Kidney capillary endothelial cell (primary cell): Measurements from ENCODE around the gene VWA7.

Experiments
- DNase-seq: peaks from one replicate; pipeline ENCODE4 v3.0.0-alpha.2; 2018; ENCODE audit warnings: low spot score

The VWA7 gene

DNA sequence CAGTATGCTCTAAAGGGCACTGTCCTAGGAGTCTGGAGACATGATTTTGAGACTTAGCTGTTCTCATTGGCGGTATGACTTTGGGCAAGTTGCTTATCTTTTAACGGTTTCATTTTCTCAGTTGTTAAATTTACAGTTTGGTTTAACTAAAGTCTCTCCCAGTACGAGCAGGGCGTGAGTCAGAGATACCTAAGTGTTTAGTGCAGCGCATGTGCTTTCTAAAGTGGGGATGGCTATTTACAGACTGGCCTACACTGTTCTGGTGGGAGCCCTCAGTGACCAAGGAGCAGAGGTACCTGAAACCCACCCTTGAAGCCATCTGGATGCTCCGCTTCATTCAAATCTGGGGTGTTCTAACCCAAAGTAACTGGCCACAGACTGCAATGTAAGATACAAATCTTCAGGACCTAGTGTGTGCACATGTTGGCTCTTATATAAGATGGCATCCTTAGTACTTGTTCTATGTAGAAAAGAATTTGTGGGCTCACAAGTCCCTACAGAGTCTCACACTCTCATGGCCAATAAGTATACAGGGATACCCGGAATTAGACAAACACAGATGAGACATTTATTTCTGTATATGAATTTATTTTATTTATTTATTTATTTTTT is 26.6 kb downstream of the VWA7 start:
- DNase-seq, result no peak

DNA sequence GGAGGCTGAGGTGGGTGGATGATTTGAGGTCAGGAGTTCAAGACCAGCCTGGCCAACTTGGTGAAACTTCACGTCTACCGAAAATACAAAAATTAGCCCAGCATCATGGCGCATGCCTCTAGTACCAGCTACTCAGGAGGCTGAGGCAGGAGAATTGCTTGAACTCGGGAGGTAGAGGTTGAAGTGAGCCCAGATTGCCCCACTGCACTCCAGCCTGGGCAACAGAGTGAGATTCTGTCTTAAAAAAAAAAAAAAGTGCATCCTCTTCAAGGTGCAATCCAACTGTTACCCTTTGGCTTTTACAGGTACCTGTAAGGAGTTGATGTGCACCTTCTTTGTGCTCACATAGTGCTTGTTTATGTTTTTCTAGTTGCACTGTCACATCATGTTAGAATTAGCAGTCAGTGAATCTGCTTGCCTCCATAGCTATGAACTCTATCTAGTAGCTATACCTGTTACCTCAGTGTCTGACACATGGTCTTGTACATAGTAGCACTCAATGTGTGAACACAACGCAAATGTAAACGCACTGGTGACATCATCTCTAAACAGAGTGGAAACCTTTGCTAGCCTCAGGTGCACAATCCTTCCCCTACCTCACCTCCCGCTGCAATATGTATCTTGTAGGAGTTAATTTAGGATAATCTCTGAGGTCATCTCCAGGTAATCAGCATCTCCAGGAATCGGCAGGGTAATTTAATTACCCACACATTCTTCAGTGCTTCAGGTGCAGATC is 27.7 kb downstream of the VWA7 start:
- DNase-seq, result no peak

DNA sequence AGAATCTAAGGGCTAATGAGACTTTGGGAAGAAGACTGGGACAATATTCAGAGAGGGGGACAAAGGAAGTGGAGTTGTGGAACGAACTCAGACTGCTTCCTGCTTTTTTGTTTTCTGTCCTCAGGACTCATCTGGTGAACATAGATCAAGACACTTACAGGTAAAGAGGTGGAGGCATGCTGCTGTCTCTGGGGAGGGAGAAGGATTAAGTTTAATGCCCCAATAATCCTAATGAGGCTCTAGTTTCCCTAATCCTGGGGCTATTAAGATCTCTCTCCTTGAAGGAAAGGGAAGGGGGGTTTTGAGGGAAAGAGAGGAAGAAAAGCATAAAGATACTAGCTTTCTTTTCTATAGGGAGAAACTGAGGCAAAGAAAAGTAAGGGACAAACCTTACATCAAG is 32.7 kb downstream of the VWA7 start:
- DNase-seq, result no peak

DNA sequence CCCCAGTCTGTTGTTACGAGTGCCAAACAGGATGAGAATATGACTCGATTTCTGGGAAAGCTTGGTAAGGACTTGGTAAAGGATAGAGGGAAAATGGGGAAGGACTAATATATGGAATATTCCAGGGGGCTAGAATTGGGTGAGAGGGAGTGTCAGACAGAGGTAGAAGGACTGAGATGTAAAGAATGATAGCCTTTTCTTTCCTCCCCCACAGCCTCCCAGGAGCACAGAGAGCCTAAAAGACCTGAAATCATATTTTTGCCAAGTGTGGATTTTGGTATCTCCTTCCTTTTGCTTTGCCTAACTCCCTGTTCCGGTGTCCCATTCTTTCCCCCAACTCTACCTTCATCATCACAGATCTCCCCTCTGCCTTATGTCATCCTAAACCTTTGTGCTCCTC is 34.2 kb downstream of the VWA7 start:
- DNase-seq, result no peak

DNA sequence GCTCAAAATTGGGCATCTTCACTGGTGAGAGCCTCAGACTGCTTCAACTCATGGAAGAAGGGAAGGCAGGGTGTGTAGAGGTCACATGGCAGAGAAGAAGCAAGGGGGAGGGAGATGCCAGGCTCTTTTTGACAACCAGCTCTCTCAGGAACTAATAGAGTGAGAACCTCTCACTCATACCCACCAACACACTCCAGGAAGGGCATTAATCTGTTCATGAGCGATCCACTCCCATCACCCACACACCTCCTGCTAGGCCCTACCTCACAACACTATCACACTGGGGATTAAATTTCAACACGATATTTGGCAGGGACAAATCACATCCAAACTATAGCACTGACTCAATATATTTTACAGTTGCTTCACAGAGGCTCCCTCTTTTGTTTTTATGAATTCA is 35.3 kb downstream of the VWA7 start:
- no peak for DNase-seq

DNA sequence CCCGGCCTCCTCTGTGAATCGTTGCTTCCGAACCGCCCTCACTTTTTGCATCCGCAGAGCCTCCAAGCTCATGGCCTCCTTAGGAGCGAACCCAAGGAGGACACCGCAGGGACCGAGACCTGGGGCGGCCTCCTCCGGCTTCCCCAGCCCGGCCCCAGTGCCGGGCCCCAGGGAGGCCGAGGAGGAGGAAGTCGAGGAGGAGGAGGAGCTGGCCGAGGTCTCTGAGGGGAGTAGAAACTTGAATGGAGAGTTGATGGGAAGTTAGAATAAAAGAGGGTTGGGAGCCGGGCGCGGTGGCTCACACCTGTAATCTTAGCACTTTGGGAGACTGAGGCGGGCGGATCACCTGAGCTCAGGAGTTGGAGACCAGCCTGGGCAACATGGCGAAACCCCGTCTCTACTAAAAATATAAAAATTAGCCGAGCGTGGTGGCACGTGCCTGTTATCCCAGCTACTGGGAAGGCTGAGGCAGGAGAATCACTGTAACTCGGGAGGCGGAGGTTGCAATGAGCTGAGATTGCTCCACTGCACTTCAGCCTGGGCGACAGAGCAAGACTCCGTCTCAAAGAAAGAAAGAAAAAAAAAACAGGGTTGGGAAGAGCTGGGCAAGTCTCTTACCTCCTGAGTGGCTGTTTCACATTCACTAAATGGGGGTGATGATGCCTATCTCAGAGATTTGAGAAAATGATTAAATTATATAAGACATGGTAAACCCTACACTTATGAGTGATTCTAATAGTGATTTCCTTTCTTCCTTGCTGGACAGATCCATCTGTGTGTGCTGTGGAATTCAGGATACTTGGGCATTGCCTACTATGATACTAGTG is 36.5 kb downstream of the VWA7 start:
- DNase-seq, result no peak

DNA sequence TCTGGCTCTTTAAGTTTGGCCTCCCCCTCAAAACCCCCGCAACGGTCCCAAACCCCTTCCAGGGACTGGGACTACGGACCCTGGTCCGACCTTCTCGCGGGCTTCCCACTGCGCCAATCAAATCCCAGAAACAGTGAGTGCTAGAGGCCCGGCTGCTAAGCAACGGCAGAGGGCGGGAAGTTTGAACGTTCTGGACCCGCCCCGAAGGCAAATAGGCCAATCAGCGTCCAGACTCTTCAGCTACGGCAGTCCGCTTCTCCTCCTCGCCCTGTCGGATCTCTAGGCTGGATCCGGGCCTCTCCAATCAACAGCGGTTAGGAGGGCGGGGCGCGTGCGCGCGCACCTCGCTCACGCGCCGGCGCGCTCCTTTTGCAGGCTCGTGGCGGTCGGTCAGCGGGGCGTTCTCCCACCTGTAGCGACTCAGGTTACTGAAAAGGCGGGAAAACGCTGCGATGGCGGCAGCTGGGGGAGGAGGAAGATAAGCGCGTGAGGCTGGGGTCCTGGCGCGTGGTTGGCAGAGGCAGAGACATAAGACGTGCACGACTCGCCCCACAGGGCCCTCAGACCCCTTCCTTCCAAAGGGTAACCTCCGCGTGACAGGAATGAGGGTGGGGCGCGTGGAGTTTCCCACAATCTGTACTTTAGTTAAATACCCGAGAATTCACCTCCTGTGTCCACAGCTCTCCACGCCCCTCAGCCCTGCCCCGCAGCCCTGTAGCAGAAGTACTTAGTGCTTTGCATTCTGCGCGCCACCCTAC is 37.3 kb downstream of the VWA7 start, which contains the start of gene MSH5:
TSS of gene MSH5 (plus strand) at position 367 of the 758 bp plus-strand sequence. CDS start 462 bp downstream, outside the sequence.
- DNase-seq, result peak; percentile 100

DNA sequence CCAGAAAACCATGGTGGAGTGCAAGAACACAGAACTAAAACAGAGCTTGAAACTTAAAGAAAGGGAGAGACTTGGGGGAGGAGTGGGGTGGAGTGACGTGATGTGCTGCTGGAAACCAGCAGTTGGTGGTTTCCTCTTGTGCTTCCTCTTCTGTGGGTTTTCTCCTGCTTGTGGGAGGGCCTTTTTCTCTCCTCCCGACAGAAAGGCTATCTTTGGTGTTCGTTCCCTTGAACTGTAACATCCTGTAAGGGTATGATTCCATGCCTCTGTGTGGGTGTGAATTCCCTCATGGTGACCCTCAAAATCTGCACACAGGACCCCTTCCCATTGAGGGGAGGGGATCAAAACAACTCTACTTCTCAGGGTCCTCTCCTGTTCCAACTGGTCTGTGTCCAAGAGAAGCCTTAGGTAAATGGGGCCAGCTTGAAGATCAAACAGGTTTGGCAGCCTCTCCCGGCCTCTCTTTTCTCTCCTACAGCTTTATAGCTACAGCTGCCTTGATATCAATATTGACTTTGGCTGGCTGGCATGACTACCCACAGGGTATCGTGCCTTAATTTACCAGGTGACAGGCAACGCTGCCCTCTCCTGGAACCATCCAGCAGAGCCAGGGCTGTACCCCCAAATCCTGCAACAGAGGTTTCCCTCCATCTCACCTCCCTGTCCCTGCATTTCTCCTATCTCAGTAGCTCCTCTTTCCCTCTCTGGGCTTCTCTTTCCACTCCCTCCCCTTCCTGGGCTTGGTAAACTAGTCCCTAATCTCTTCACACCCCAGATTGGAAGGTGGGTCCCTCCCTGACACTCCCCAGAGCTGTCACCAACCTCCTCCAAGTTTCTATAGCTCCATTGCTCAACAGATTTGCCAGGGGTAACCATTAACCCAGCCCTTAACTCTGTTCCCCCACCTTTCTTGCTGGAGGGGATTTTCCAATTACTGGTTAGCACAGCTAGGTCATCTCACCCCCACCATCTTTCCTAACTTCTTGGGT is 38.8 kb downstream of the VWA7 start:
- peak; percentile 86 for DNase-seq

DNA sequence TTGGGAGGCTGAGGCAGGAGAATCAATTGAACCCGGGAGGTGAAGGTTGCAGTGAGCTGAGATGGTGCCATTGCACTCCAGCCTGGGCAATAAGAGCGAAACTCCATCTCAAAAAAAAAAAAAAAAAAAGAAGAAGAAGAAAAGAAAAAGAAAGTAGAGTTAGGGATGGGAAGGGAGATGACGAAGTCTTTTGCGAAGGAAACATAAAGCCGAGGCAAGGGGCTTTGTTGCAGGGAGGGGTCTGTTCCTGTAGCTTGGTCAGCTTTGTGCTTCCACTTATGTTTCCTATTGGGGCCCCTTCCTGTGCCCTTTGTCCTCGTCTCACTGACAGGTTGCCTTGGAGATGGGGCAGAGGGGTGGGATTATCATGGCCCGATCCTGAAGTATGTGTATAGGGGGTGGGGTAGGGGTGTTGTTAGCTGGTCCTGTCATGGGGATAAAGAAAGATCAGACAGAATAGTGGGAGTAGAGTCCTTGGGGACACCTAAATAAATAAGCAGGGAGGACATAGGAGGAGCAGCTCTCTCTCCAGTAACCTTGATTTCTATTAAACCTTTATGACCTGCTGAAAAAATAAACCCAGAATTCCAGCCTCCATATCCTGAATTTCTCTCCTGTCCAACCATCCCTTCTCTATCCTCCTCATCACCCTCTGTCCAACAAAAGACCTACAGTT is 39.7 kb downstream of the VWA7 start:
- DNase-seq, result peak; percentile 82

DNA sequence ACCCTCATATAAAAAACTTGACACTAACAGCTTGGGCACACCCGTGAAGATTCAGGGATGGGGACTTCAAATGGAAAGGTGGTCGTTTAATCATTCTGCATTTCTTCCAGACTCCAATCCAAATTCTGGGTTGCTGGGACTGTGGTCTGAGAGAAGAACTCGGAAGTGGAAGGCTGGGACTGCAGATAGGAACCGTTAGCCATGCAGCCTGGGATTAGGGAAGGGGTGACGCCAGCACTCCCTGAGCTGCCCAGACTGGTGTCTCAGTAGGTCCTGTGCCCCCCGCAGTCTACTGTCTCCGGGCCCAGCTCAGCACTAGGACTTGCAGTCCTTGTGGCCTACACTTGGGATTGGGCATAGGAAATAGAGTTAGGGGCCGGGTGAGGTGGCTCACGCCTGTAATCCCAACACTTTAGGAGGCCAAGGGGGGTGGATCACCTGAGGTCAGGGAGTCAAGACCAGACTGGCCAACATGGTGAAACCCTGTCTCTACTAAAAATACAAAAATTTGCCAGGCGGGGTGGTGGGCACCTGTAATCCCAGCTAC is 40.3 kb downstream of the VWA7 start:
- no peak for DNase-seq

DNA sequence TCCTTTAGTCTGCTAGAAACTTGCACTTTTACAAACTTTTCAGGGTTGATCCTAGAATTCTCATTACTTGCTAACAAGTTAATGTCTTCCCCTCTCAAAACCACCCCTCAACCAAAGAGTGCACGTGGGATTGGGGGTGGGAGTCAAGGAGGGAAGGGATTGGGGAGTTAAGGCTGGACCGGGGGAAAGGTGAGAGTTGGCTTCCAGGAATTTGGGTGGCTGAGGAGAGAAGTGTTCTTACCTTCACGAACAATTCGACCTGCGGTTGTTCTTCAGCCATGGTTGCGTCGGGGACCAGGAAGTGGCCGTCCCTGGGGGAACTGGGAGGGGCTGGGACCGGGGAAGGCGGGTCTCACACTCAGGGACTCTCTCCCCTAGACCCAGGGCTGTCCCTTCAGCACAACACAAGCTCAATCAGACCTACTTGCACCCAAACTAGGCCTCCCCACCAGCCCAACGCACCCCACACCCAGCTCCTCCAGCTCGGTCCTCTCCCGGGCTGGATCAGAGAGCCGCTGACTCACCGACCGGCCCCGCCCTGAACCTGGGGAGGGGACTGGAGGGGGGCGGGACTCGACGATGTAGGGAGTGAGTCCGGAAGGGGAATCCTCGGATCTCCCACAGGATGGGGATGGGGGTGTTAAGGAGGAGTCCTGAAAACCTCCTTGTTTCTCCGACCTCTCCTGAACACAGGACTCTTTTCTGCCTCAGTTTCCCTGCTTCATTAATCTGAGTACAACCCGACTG is 40.9 kb downstream of the VWA7 start, which contains the start of gene CLIC1:
TSS of gene CLIC1 (minus strand) at position 510 of the 747 bp plus-strand sequence. CDS start at position 280, 230 bp downstream.
- DNase-seq, result peak; percentile 78

DNA sequence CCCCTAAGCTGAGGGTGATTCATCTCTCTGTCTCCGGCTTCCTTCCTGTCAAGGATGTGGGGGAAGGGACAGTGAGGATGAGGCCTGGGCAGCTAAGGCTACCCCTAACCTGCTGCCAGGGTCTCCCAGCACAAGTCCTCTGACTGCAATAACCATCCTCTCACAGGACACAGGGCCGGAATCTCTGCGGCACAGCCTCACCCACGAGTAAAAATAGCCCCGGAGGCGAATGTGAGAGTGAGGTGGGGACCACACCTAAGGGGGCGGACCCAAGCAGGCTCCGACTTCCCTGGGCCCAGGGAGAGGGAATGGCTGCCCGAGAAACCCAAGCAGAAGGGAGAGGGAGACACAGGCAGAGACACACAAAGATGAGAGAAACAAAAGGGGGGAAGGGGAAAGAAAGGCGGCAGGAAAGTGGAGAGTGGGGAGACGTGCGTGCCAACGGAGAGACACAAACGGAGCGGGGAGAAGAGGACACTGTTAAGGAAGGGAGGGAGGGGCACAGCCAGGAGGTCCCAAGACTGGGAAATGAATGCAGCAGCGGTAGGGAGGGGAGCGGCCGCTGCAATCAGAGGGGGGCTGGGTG is 42.2 kb downstream of the VWA7 start:
- DNase-seq, result peak; percentile 97

DNA sequence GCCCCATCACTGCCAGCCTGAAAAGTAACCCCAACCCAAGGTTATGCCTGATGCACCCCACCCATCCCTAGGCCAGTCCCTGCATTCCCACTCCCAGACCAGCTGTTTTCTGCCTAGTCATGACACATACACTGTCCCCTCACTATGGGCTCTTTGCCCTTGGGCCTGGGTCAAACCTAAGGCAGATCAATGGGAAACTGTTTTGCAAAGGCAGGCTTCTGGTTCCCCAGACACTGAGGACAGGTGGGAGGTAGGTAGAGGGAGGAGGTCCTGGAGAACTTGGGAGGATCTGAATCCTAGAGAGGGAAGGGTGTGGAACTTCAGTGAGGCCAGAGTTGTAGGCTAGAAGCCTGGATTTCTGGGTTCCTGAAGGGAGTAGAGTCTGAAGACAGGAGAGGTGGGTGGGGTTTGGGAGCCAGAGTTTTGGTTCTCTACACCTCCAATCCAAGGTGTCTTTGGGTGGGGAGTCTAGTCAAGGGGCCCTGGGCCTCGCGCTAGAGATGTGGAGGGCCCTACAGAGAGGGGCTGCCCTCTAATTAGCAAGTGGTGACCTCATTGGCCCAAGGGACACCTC is 42.8 kb downstream of the VWA7 start:
- DNase-seq, result no peak

DNA sequence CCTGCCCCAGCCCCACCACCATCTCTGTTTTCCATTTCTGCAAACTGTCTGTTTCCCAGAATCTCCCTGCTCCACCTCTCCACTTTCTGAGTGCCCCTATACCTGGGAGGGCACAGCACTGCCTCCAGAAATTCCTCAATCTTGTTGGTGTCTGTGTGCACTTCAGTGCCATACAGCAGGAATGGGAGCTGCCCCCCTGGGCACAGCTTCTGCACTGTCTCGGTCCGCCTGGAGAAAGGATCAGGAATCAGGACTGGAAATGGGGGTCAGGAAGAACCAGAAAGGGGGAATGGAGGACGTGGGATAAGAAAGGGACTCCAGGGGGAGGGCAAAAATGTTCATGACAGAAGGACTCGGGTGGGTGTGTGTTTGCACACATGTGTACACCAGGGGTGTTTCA is 43.4 kb downstream of the VWA7 start:
- no peak for DNase-seq

DNA sequence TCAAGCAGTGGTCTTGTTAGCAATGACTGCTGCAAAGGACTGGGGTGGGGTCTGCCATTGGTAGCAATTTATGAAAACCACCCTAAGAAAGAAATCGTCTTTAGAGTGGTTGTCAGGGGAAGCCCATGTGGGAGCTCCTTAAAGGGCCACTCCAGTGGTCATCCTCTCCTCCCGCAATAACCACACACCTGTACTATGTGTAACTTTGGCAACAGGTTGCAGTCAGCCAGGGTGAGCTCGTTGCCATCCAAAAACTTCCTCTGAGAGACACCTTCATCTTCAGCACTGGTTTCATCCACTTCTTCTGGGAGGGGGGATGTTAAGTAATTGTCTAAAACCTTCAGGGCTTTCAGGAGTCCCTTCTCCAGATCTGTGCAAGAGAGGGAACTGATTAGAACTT is 45.1 kb downstream of the VWA7 start:
- DNase-seq, result no peak

DNA sequence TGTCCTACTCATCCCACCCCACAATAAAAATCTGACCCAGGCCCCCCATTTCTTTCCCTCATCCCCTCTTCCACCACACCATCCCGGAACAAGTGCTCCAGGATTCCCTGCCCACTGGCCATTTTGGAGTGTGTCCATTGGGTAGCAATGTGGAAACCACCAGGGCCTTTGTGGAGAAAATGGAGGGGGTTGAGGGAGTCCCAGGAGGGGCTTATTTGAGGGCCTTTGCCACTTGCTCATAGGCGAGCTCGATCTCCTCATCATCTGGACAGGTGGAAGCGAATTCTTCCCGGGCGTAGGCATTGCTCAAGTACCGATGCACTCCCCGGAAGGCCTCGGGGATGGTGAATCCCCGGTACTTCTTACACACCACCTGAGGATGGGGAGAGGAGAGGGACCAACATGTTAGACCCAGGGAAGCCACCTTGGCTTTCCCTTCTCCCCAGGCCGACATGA is 46.5 kb downstream of the VWA7 start:
- no peak for DNase-seq

DNA sequence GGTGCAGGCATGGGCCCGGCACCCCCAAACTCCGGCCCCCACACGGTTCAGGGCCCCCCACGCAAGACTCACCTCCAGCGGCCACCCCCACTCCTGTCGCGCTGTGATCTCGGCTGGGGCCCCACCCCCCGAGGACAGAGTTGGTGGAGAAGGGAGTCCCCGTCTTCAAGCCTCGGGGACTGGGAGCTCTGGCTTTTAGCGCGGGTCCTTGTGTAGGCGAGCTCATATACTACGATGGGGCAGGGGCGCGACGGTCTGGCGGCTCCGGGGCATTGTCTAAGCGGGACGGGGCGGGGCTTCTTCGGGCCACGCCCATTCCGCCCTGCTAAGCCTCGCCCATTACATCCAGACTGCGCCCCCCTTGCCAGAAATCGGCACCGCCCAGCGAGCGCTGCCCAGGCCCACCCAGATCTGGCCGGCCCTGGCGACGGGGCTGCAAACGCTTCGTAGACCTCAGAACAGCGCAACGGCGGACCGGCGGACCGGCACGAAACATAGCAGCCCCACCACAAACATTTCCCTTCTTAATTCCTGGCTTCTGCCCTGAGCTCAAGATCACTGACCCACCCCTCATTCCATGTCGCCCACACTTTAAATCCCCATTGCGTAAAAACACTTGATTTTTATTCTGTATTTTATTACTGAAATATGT is 47.0 kb downstream of the VWA7 start:
- peak; percentile 94 for DNase-seq

DNA sequence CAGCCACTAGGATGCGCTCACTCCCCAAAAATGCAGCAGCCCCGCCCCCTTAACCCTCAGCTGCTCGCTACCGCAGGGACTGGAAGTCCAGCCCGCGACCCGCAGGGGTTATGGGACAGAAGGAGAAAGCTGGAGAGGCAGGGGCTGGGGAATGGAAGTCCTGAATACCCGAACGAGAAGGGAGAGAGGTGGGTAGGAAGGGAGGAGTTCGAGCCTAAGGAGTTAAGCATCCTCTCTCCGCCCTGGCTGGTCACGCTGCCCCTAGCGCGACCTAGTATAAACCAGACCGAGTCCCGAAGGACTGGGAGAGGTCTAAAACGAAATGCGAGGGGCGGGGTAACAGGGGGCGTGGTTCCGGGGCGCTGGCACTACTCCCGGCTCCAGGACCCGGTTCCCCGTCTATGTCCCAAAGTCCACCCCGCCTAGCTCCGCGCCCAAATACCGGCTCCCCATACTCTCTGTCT is 47.6 kb downstream of the VWA7 start:
- DNase-seq, result peak; percentile 72
